OCI-LY1 (cell line): ENCODE measurements around the gene ITSN1.

Source experiments
- H2AFZ ChIP-seq: fragments of 200-600 bp; sonication (generic), shearing (Covaris generic); 2 replicates; pipeline ENCODE4 v1.6.0; 2014; ENCODE audit warnings: antibody characterized with exemption, mild to moderate bottlenecking, low read length
- H3F3A ChIP-seq: fragments of 200-600 bp; sonication (generic), shearing (Covaris generic); 2 replicates; pipeline ENCODE4 v1.6.0; 2014; ENCODE audit warnings: mild to moderate bottlenecking, antibody characterized with exemption, low read length, moderate library complexity; ENCODE audit not compliant: insufficient read depth
- H3K27ac ChIP-seq: fragments of 200-600 bp; sonication (generic); 2 replicates; pipeline ENCODE4 v1.5.1; 2014; ENCODE audit warnings: low read length, mixed run types, mild to moderate bottlenecking, low read depth; ENCODE audit not compliant: poor library complexity, severe bottlenecking
- H3K27me3 ChIP-seq: fragments of 200-600 bp; sonication (generic); 2 replicates; pipeline ENCODE4 v1.6.0; 2014; ENCODE audit warnings: antibody characterized with exemption, mild to moderate bottlenecking, low read length, moderate library complexity; ENCODE audit not compliant: insufficient read depth
- H3K36me3 ChIP-seq: fragments of 200-600 bp; sonication (generic); 2 replicates; pipeline ENCODE4 v1.6.1; 2014; ENCODE audit warnings: mild to moderate bottlenecking, antibody characterized with exemption, low read length, moderate library complexity, mixed read lengths; ENCODE audit not compliant: insufficient read depth
- H3K4me1 ChIP-seq: fragments of 200-600 bp; sonication (generic); 2 replicates; pipeline ENCODE4 v1.5.1; 2014; ENCODE audit warnings: mild to moderate bottlenecking, low read length, moderate library complexity; ENCODE audit not compliant: insufficient read depth, severe bottlenecking
- H3K4me2 ChIP-seq: fragments of 200-600 bp; sonication (generic), shearing (Covaris generic); 2 replicates; pipeline ENCODE4 v1.6.1; 2014; ENCODE audit warnings: low read length
- H3K4me3 ChIP-seq: fragments of 200-600 bp; sonication (generic); 2 replicates; pipeline ENCODE4 v1.5.1; 2014; ENCODE audit warnings: low read length, low read depth, mild to moderate bottlenecking, mixed read lengths; ENCODE audit not compliant: poor library complexity, severe bottlenecking
- H3K79me2 ChIP-seq: fragments of 200-600 bp; shearing (Covaris generic); 2 replicates; pipeline ENCODE4 v1.6.1; 2016; ENCODE audit warnings: mixed run types, low read length, mixed read lengths; ENCODE audit not compliant: insufficient read depth
- H3K9ac ChIP-seq: fragments of 200-600 bp; sonication (generic), shearing (Covaris generic); 2 replicates; pipeline ENCODE4 v1.6.1; 2014; ENCODE audit warnings: mild to moderate bottlenecking, low read length, mixed read lengths
- H3K9me2 ChIP-seq: fragments of 200-600 bp; sonication (generic), shearing (Covaris generic); 2 replicates; pipeline ENCODE4 v1.6.1; 2014; ENCODE audit warnings: low read depth, mild to moderate bottlenecking, low read length, mixed read lengths
- H3K9me3 ChIP-seq: fragments of 200-600 bp; shearing (Covaris generic); 2 replicates; pipeline ENCODE4 v1.6.1; 2014; ENCODE audit warnings: low read length, mixed read lengths
- H4K20me1 ChIP-seq: fragments of 200-600 bp; sonication (generic), shearing (Covaris generic); 2 replicates; pipeline ENCODE4 v1.6.0; 2016; ENCODE audit warnings: mild to moderate bottlenecking, low read length; ENCODE audit not compliant: insufficient read depth
- EZH2 ChIP-seq: fragments of 200-600 bp; sonication (generic), shearing (Covaris generic); IDR thresholded peaks from 2 replicates; pipeline ENCODE4 v1.8.0; 2017; ENCODE audit warnings: borderline replicate concordance, mixed run types, mild to moderate bottlenecking, antibody characterized with exemption, low read length, moderate library complexity, mixed read lengths
- TF ChIP-seq, protein P1 (sequence below): fragments of 200-600 bp; sonication (generic), shearing (Covaris generic); IDR thresholded peaks from 2 replicates; pipeline ENCODE4 v1.5.1; 2017; ENCODE audit warnings: mild to moderate bottlenecking, antibody characterized with exemption, low read length, moderate library complexity, mixed read lengths

ITSN1 gene

DNA sequence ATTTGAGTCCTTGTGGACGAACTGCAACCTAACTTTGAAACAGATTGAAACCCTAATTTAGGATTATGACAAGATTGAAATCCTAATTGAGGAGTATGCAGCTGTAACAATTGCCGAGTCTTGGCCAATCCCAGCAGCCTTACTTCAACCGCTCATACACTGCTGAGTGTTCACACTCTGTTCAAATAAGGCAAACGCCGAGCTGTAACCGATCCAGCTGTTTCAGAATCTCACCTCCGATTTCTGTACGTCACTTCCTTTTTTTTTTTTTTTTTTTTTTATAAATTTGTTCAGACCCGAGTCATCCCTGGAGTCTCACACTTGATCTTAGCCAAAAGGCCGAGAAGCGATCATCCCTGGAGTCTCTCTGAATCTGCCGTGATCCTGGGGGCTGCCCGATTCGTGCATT is 295.6 kb downstream of the ITSN1 start:
- Histone ChIP-seq H4K20me1 (no peaks in the 10 kb centered on the region), H2AFZ (no peak overlapping the region; the same call in 1 of the 2 replicates), H3K4me1 (peaks cover 58% of the 10 kb centered on the region), H3K79me2 (no peaks in the 10 kb centered on the region), H3K36me3 (no peaks in the 10 kb centered on the region), H3K9me3 (no peaks in the 10 kb centered on the region), H3K27ac (peak overlapping the region; percentile 87), H3K4me3 (no peak overlapping the region), H3K27me3 (no peaks in the 10 kb centered on the region), H3K4me2 (peak overlapping the region; percentile 33; the same call in 1 of the 2 replicates), H3F3A (no peaks in the 10 kb centered on the region), H3K9ac (peak overlapping the region; percentile 27; the same call in 1 of the 2 replicates), H3K9me2 (no peaks in the 10 kb centered on the region)
- no peak for TF ChIP-seq EZH2
- TF ChIP-seq, protein P1, sequence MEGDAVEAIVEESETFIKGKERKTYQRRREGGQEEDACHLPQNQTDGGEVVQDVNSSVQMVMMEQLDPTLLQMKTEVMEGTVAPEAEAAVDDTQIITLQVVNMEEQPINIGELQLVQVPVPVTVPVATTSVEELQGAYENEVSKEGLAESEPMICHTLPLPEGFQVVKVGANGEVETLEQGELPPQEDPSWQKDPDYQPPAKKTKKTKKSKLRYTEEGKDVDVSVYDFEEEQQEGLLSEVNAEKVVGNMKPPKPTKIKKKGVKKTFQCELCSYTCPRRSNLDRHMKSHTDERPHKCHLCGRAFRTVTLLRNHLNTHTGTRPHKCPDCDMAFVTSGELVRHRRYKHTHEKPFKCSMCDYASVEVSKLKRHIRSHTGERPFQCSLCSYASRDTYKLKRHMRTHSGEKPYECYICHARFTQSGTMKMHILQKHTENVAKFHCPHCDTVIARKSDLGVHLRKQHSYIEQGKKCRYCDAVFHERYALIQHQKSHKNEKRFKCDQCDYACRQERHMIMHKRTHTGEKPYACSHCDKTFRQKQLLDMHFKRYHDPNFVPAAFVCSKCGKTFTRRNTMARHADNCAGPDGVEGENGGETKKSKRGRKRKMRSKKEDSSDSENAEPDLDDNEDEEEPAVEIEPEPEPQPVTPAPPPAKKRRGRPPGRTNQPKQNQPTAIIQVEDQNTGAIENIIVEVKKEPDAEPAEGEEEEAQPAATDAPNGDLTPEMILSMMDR = no peak

DNA sequence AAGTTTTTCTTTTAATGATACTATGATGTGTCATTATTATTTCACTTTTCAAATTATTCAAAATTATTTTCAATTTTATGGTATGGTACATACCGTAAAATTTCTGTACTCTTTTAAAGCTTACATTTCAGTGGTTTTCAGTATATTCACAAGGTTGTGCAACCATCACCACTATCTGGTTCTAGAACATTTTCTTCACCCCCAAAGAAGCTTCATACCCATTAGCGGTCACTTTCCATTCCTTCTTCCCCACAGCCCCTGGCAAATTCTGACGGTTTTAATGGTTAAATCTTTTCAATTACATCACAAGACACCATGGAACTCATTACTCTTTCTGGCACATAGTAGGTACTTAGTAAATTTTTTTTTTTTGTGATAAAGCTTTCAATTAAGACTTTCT is 296.1 kb downstream of the ITSN1 start:
- no peaks in the 10 kb centered on the region for H3K9me3 ChIP-seq
- H2AFZ ChIP-seq = no peak overlapping the region
- H3K27ac ChIP-seq = peak overlapping the region; percentile 87
- H3K36me3 ChIP-seq = no peaks in the 10 kb centered on the region
- no peak overlapping the region for H3K4me3 ChIP-seq
- peaks cover 53% of the 10 kb centered on the region for H3K4me1 ChIP-seq
- H3F3A ChIP-seq = no peaks in the 10 kb centered on the region
- H3K9ac ChIP-seq = no peak overlapping the region
- H3K79me2 ChIP-seq = no peaks in the 10 kb centered on the region
- no peak overlapping the region; the same call in 1 of the 2 replicates for H3K4me2 ChIP-seq
- TF ChIP-seq, protein P1 = no peak
- no peak for TF ChIP-seq EZH2
- no peaks in the 10 kb centered on the region for H3K27me3 ChIP-seq
- no peaks in the 10 kb centered on the region for H3K9me2 ChIP-seq
- H4K20me1 ChIP-seq = no peaks in the 10 kb centered on the region

DNA sequence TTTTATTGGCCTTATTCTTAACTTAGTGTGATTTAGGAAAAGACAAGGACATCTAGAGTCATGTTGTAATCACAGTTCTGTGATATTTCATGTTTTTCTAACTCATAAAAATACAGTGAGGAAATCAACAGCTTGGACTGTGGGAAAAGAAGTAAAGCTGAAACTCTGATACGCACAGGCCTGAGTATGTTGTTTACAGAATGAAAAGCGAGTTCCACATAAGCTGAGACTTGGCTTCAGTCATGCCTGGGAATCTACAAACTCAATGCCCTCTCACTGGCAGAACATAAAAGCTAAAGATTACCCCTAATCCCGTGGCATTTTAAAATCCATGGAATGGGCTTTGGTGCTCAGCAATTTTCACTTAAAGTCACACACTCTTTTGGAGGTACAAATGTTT is 296.9 kb downstream of the ITSN1 start:
- Histone ChIP-seq H3K27me3 (no peaks in the 10 kb centered on the region), H3K9me2 (no peaks in the 10 kb centered on the region), H3K79me2 (no peaks in the 10 kb centered on the region), H3K36me3 (no peaks in the 10 kb centered on the region), H3F3A (no peaks in the 10 kb centered on the region), H3K4me1 (peaks cover 48% of the 10 kb centered on the region), H3K4me2 (no peak overlapping the region), H3K9me3 (no peaks in the 10 kb centered on the region), H3K27ac (peak overlapping the region; percentile 49), H2AFZ (no peak overlapping the region), H3K4me3 (no peak overlapping the region), H4K20me1 (no peaks in the 10 kb centered on the region), H3K9ac (no peak overlapping the region)
- TF ChIP-seq, protein P1 = no peak
- TF ChIP-seq EZH2 = no peak
